ENCODE measurements around the gene GAMT.

Gene GAMT

GRCh38 chr19:1418951-1419738 is 17.8 kb upstream of the GAMT start:
- peak overlapping the region; percentile 83; the same call in 1 of the 2 replicates for H3K27ac ChIP-seq
- TF ChIP-seq CTCF (conservative IDR thresholded peaks at IDR 0.05): no peak

GRCh38 chr19:1418496-1418775 is 17.1 kb upstream of the GAMT start:
- TF ChIP-seq CTCF (conservative IDR thresholded peaks at IDR 0.05): no peak
- H3K27ac ChIP-seq: peak overlapping the region; percentile 83

- peak overlapping the region; percentile 83 for H3K27ac ChIP-seq
- TF ChIP-seq CTCF (conservative IDR thresholded peaks at IDR 0.05): no peak
These were observed 16.5 kb upstream of the GAMT start for GRCh38 chr19:1417681-1418495.

- no peak for TF ChIP-seq CTCF (conservative IDR thresholded peaks at IDR 0.05)
- H3K27ac ChIP-seq: peak overlapping the region; percentile 83
These were observed 15.8 kb upstream of the GAMT start for GRCh38 chr19:1417145-1417544.

- TF ChIP-seq CTCF (conservative IDR thresholded peaks at IDR 0.05): no peak
- H3K27ac ChIP-seq: peak overlapping the region; percentile 83
These were observed 14.9 kb upstream of the GAMT start for GRCh38 chr19:1416014-1416841.

- peak overlapping the region; percentile 83 for H3K27ac ChIP-seq
- no peak for TF ChIP-seq CTCF (conservative IDR thresholded peaks at IDR 0.05)
These were observed 11.9 kb upstream of the GAMT start for GRCh38 chr19:1412995-1413800.
